IMR-90 (cell line): ENCODE data around the gene PLCH2.

Source experiments
- BHLHE40 ChIP-seq: fragments of 150-350 bp; IDR thresholded peaks from 2 replicates; pipeline ENCODE4 v1.6.1; 2016; ENCODE audit warnings: mild to moderate bottlenecking, low read depth, low read length
- CEBPB ChIP-seq: IDR thresholded peaks from 2 replicates; pipeline ENCODE4 v1.6.1; 2012; ENCODE audit warnings: low read depth, low read length, improper control_type of control experiment
- CHD1 ChIP-seq: IDR thresholded peaks from 2 replicates; pipeline ENCODE4 v1.6.1; 2012; ENCODE audit warnings: low read depth, low read length, improper control_type of control experiment
- CTCF ChIP-seq: conservative IDR thresholded peaks from 2 replicates; pipeline ENCODE4 v1.5.1; 2012; ENCODE audit warnings: mild to moderate bottlenecking, low read depth, low read length, improper control_type of control experiment
- ELK1 ChIP-seq: fragments of 150-350 bp; IDR thresholded peaks from 2 replicates; pipeline ENCODE4 v1.6.1; 2016; ENCODE audit warnings: low read depth, mild to moderate bottlenecking, low read length, moderate library complexity, borderline replicate concordance
- FOS ChIP-seq: fragments of 150-350 bp; IDR thresholded peaks from 2 replicates; pipeline ENCODE4 v1.6.1; 2016; ENCODE audit warnings: low read depth, low read length
- MAFK ChIP-seq: IDR thresholded peaks from 2 replicates; pipeline ENCODE4 v1.6.1; 2012; ENCODE audit warnings: low read depth, low read length, improper control_type of control experiment
- MAZ ChIP-seq: IDR thresholded peaks from 2 replicates; pipeline ENCODE4 v1.6.1; 2012; ENCODE audit warnings: low read depth, mild to moderate bottlenecking, low read length, improper control_type of control experiment, moderate library complexity, borderline replicate concordance
- MXI1 ChIP-seq: IDR thresholded peaks from 2 replicates; pipeline ENCODE4 v1.6.1; 2012; ENCODE audit warnings: low read depth, mild to moderate bottlenecking, low read length, moderate library complexity, borderline replicate concordance
- POLR2A ChIP-seq: IDR thresholded peaks from 2 replicates; pipeline ENCODE4 v1.6.1; 2012; ENCODE audit warnings: mild to moderate bottlenecking, low read depth, low read length
- RCOR1 ChIP-seq: IDR thresholded peaks from 2 replicates; pipeline ENCODE4 v1.6.1; 2012; ENCODE audit warnings: mild to moderate bottlenecking, low read length, improper control_type of control experiment; ENCODE audit not compliant: insufficient replicate concordance
- RFX5 ChIP-seq: IDR thresholded peaks from 2 replicates; pipeline ENCODE4 v1.8.0; 2012; ENCODE audit warnings: low read depth, mild to moderate bottlenecking, low read length, moderate library complexity
- SMC3 ChIP-seq: fragments of 150-350 bp; IDR thresholded peaks from 2 replicates; pipeline ENCODE4 v1.6.1; 2016; ENCODE audit warnings: low read depth, mild to moderate bottlenecking, antibody characterized with exemption, low read length, moderate library complexity
- USF2 ChIP-seq: fragments of 150-350 bp; IDR thresholded peaks from 2 replicates; pipeline ENCODE4 v1.6.1; 2017; ENCODE audit warnings: mild to moderate bottlenecking, antibody characterized with exemption, low read length, low read depth

GRCh38 chr1:2554621-2555387, 78.7 kb downstream of the PLCH2 start:
- TF ChIP-seq FOS (no peak), CTCF (peak; percentile 34), MXI1 (no peak), POLR2A (no peak), MAFK (no peak), USF2 (no peak), CHD1 (no peak), ELK1 (no peak), SMC3 (no peak), CEBPB (no peak), RFX5 (no peak), MAZ (no peak), RCOR1 (no peak), BHLHE40 (no peak)
